A549 (cell line): ENCODE results near the gene PAX3. TPM values are rescaled to one million over a fixed set of nuclear protein-coding genes. Genes with fewer than 3 reads are reported as not detected.
A peak's percentile ranks its signal among the peaks of the same experiment; 100 is the strongest.

Source experiments
- ATAC-seq, 2 experiments: fragments of 200-7000 bp in 1 of 2; fragments of >200 bp in 1 of 2; cut with Nextera tagmentation in 1 of 2; cut with Tn5 transposase in 1 of 2; 3 replicates each; pipeline versions ENCODE4 v1.8.0 to v1.9.1; 2018 to 2020; ENCODE audit warnings: mild to moderate bottlenecking in 1 of 2, moderate library complexity in 1 of 2
- CTCF ChIA-PET: fragments of 300-600 bp; sonication (Branson Sonifier 250); formaldehyde crosslinking; extraction: SDS; loops from one replicate; lab custom pipeline; 2021; ENCODE audit warnings: antibody characterized with exemption, inconsistent platforms; lab: Yijun Ruan, JAX
- POLR2A ChIA-PET: fragments of 350-600 bp; formaldehyde crosslinking; extraction: SDS; loops from one replicate; lab custom pipeline; 2021; ENCODE audit warnings: antibody characterized with exemption, inconsistent platforms; lab: Yijun Ruan, JAX
- DNase-seq, 2 experiments: peaks; one replicate each; pipeline versions ENCODE4 v3.0.0 to v3.0.0-alpha.2; 2011 to 2016; ENCODE audit warnings: low read depth in 1 of 2, low spot score in 1 of 2
- FAIRE-seq: peaks from 2 replicates; lab custom pipeline; 2011; peaks lifted over from hg19 to GRCh38; lab: Jason Lieb, UNC
- H3K27ac ChIP-seq, 2 experiments: fragments of >200 bp; sonication (Bioruptor Twin); formaldehyde crosslinking; 3 replicates each; pipeline ENCODE4 v1.5.1; 2016 to 2017
- H3K4me1 ChIP-seq: fragments of >200 bp; sonication (Bioruptor Twin); formaldehyde crosslinking; 3 replicates; pipeline ENCODE4 v1.6.1; 2016
- H3K4me2 ChIP-seq: fragments of >200 bp; sonication (Bioruptor Twin); formaldehyde crosslinking; 3 replicates; pipeline ENCODE4 v1.6.1; 2016
- H3K4me3 ChIP-seq: fragments of >200 bp; sonication (Bioruptor Twin); formaldehyde crosslinking; 3 replicates; pipeline ENCODE4 v1.5.1; 2016
- H3K9me3 ChIP-seq: fragments of >200 bp; sonication (Bioruptor Twin); formaldehyde crosslinking; 3 replicates; pipeline ENCODE4 v1.6.1; 2016
- ATOH8 ChIP-seq: fragments of 250-450 bp; sonication (Bioruptor Pico); IDR thresholded peaks from 2 replicates; pipeline ENCODE4 v1.5.0; 2020; ENCODE audit warnings: low read depth, mild to moderate bottlenecking, moderate library complexity
- CHD2 ChIP-seq: fragments of 150-350 bp; IDR thresholded peaks from 2 replicates; pipeline ENCODE4 v1.6.1; 2014; ENCODE audit warnings: low read length; ENCODE audit not compliant: partially characterized antibody
- CTCF ChIP-seq: fragments of >200 bp; sonication (Bioruptor Twin); formaldehyde crosslinking; IDR thresholded peaks from 3 replicates; pipeline ENCODE4 v1.5.1; 2016
- E2F6 ChIP-seq: IDR thresholded peaks from 2 replicates; pipeline ENCODE4 v1.6.1; 2012; ENCODE audit warnings: low read depth, borderline replicate concordance
- EHMT2 ChIP-seq: fragments of 200-600 bp; sonication (generic); IDR thresholded peaks from 2 replicates; pipeline ENCODE4 v1.6.1; 2016; ENCODE audit warnings: antibody characterized with exemption, low read depth, mild to moderate bottlenecking, moderate library complexity
- EP300 ChIP-seq, 2 experiments: fragments of >200 bp; sonication (Bioruptor Twin); formaldehyde crosslinking; IDR thresholded peaks; 2 replicates in 1 of 2; 3 replicates in 1 of 2; pipeline ENCODE4 v1.6.1; 2016 to 2017
- ESRRA ChIP-seq: fragments of 150-350 bp; IDR thresholded peaks from 2 replicates; pipeline ENCODE4 v1.6.1; 2014; ENCODE audit warnings: mild to moderate bottlenecking, low read length, borderline replicate concordance
- HDAC2 ChIP-seq: fragments of 200-600 bp; sonication (generic); IDR thresholded peaks from 2 replicates; pipeline ENCODE4 v1.6.1; 2016
- HOXA7 ChIP-seq: fragments of 250-450 bp; sonication (Bioruptor Pico); IDR thresholded peaks from 2 replicates; pipeline ENCODE4 v1.5.0; 2020; ENCODE audit warnings: mild to moderate bottlenecking, moderate library complexity
- HOXB13 ChIP-seq: fragments of 250-450 bp; sonication (Bioruptor Pico); IDR thresholded peaks from 2 replicates; pipeline ENCODE4 v1.5.0; 2020; ENCODE audit warnings: low read depth, mild to moderate bottlenecking, moderate library complexity
- JUN ChIP-seq, 2 experiments: fragments of >200 bp; sonication (Bioruptor Twin); formaldehyde crosslinking; IDR thresholded peaks; 2 replicates in 1 of 2; 3 replicates in 1 of 2; pipeline ENCODE4 v1.6.1; 2016 to 2017
- MAX ChIP-seq: IDR thresholded peaks from 2 replicates; pipeline ENCODE4 v1.6.1; 2012
- PHF8 ChIP-seq: fragments of 200-600 bp; sonication (generic); IDR thresholded peaks from 2 replicates; pipeline ENCODE4 v1.6.1; 2016; ENCODE audit warnings: low read depth, mild to moderate bottlenecking, antibody characterized with exemption, moderate library complexity, borderline replicate concordance
- POLR2A ChIP-seq: IDR thresholded peaks from 2 replicates; pipeline ENCODE4 v1.6.1; 2012; ENCODE audit warnings: mild to moderate bottlenecking, low read length
- RAD21 ChIP-seq, 2 experiments: fragments of >200 bp in 1 of 2; sonication (Bioruptor Twin) in 1 of 2; formaldehyde crosslinking in 1 of 2; IDR thresholded peaks in 1 of 2; conservative IDR thresholded peaks in 1 of 2; 2 replicates in 1 of 2; 3 replicates in 1 of 2; pipeline ENCODE4 v1.6.1; 2012 to 2018; ENCODE audit warnings: inconsistent platforms in 1 of 2
- RARB ChIP-seq: fragments of 250-450 bp; sonication (Bioruptor Pico); IDR thresholded peaks from 2 replicates; pipeline ENCODE4 v1.8.0; 2021; ENCODE audit warnings: mild to moderate bottlenecking, moderate library complexity
- REST ChIP-seq: fragments of 200-600 bp; sonication (generic); IDR thresholded peaks from 2 replicates; pipeline ENCODE4 v1.6.1; 2016; ENCODE audit warnings: antibody characterized with exemption, mild to moderate bottlenecking, moderate library complexity
- RNF2 ChIP-seq: fragments of 200-600 bp; sonication (generic); IDR thresholded peaks from 2 replicates; pipeline ENCODE4 v1.6.1; 2016; ENCODE audit warnings: low read depth, mild to moderate bottlenecking, antibody characterized with exemption, moderate library complexity, borderline replicate concordance
- TP53 ChIP-seq: fragments of 250-450 bp; sonication (Bioruptor Pico); IDR thresholded peaks from 2 replicates; pipeline ENCODE4 v1.5.0; 2021; ENCODE audit warnings: mild to moderate bottlenecking, moderate library complexity
- USF2 ChIP-seq: fragments of 450-650 bp; IDR thresholded peaks from 2 replicates; pipeline ENCODE4 v1.6.1; 2014; ENCODE audit warnings: antibody characterized with exemption
- ZC3H11A ChIP-seq: fragments of 450-650 bp; IDR thresholded peaks from 2 replicates; pipeline ENCODE4 v1.6.1; 2014; ENCODE audit warnings: antibody characterized with exemption, mild to moderate bottlenecking
- ZNF302 ChIP-seq: fragments of 250-450 bp; sonication (Bioruptor Pico); IDR thresholded peaks from 2 replicates; pipeline ENCODE4 v1.9.0; 2021; ENCODE audit warnings: inconsistent platforms, mild to moderate bottlenecking, moderate library complexity
- WGBS: methylation state at CpG from one replicate; pipeline ENCODE4 v1.1.6; 2017; ENCODE audit errors: missing lambda C conversion rate; 5-methylcytosine and 5-hydroxymethylcytosine counted together
- polyA plus RNA-seq, 4 experiments: library from polyadenylated mRNA; depleted of rRNA in 3 of 4; stranded (reverse); fragments of >200 nt; fragmentation: RNase III in 1 of 4; extraction: RNeasy Plus Mini Kit Qiagen cat#74134 plus additional on column Dnase treatment in 1 of 4; gene quantifications; 2 replicates in 3 of 4; 3 replicates in 1 of 4; pipeline ENCODE4 v1.2.3, GENCODE V29; 2011 to 2017

The PAX3 gene
- polyA plus RNA-seq, 2 of the 4 experiments (the other 2 are of a cell fraction) = not detected

GRCh38 chr2:222319586-222320435, 21.0 kb upstream of the PAX3 start:
- Histone ChIP-seq H3K9me3 (no peaks in the 10 kb centered on the region), H3K4me2 (peak overlapping the region; percentile 95), H3K4me3 (peak overlapping the region; percentile 47)
- no peak for TF ChIP-seq USF2
- TF ChIP-seq MAX = peak; percentile 79
- TF ChIP-seq CTCF = no peak
- TF ChIP-seq ATOH8 (CRISPR knock-in tag) = no peak
- TF ChIP-seq RARB (CRISPR knock-in tag) = no peak
- no peak for TF ChIP-seq TP53 (CRISPR knock-in tag)
- no peak for TF ChIP-seq PHF8
- TF ChIP-seq JUN (IDR thresholded peaks at IDR 0.05) = no peak
- no peak for TF ChIP-seq ZC3H11A
- no peak for TF ChIP-seq CHD2
- no peak for TF ChIP-seq ESRRA
- TF ChIP-seq RAD21 (conservative IDR thresholded peaks at IDR 0.05 in 1 of 2, IDR thresholded peaks at IDR 0.05 in 1 of 2) = no peak
- no peak for TF ChIP-seq EP300 (IDR thresholded peaks at IDR 0.05)
- TF ChIP-seq REST = no peak
- TF ChIP-seq RNF2 = peak; percentile 64; the same call in 1 of the 2 replicates
- TF ChIP-seq ZNF302 (CRISPR knock-in tag) = no peak
- TF ChIP-seq HOXB13 = no peak
- no peak for TF ChIP-seq EHMT2
- TF ChIP-seq HDAC2 = no peak
- TF ChIP-seq HOXA7 = no peak
- peak; percentile 75; the same call in 1 of the 2 replicates for TF ChIP-seq E2F6
- TF ChIP-seq POLR2A = no peak
- TF ChIP-seq, all 56 proteins: peak for 3
- H3K27ac ChIP-seq = peak overlapping the region in 1 of 2 experiments; percentile 63; a peak in 2 of 6 replicates
- ATAC-seq (peak; percentile 47 to 59), DNase-seq (peak in 1 of 2 experiments; percentile 39), FAIRE-seq (no peak)
- CTCF ChIA-PET = interaction anchor here (0.9 to 2.1 kb wide), 3 partner anchors 10 to 15 kb away, joined by 3 to 7 read pairs (median 3); no protein-coding TSS in a partner anchor
- WGBS = 10% methylated on average over 5 of the region's 96 CpGs
- H3K4me1 ChIP-seq = peaks cover 13% of the 10 kb centered on the region
- POLR2A ChIA-PET = no interaction called here
